ENCODE results near the gene IMPA2.
"Not testable (repeated sequence)": the region's sequence is repeated elsewhere in the genome, so short reads cannot be mapped to it uniquely, and the experiment has no call there.

Gene IMPA2

DNA sequence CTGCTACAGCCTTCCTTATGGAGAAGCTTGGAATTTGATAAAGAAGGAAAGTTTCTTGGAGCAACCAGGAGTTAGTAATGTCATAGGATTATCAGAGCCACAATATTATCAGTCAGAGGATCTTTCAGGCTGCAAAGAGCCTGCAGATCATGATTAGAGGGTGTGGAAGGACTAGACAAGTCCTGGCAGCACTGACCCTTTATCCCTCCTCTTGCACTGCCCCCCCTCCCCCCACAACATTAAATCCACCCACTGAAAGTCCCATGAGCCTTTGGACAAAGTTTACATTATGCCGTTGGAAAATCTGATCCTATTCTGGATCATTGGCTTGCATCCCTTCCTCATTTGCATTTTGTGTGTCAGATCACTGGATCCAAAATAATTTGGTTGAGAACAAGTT, 18.7 kb upstream of the IMPA2 start:
- DNase-seq (ENCODE audit: low read depth): no peak

DNA sequence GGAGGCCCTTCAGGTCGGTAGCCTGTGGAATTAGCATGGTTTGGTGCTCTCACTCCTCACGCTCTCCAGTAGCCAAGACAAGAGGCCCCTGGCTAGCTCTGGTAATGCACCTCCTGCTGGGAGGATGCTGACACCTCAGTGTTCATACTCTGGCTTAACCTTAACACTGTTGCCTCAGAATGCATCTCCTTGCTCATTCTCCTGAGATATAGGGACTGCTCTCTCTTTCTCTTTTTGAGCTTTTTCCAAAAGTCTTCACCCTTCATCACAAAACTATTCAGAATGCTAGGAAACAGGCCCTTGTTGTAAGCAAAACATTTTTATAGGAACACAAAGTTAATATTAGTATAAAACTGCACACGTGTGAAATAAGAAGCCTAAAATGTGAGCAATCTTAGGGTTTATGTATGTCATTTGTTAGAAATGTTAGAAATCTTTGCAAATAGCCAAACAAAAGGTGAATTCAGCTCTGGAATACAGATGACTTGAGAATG, 17.3 kb upstream of the IMPA2 start:
- DNase-seq (ENCODE audit: low read depth): no peak

DNA sequence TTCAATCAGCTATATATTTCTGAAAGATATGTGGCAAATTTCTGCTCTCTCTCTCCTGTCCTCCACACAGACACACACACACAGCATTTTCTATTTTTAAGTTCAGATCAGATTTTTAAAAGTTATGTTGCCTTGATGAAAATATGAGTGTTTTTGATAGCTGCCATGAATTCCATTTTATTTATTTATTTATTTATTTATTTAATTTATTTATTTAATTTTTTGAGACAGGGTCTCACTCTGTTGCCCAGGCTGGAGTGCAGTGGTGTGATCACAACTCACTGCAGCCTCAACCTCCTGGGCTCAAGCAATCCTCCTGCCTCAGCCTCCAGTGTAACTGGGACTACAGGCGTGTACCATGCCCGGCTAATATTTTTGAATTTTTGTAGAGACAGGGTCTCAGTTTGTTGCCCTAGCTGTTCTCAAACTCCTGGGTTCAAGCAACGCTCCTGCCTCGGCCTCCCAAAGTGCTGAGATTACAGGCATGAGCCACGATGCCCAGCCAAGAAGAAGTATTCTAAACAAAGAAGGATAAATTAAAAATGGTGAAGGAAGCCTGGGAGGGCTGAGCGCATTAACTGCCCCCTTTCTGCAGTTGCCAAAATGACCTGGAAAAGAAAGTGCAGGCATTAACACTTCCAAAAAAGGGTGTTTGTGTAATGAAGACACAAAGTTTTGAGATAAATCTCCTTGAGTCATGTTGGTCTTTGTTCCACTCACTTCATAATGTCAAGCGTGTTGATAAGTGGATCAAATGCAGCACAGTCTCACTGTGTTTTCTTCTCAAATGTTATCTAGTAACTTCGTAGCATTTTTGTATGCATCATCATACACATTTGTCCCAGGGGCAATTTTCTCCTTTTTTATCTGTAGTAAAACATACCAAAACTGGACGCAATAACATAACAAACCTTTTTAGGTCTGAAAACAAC, 11.1 kb upstream of the IMPA2 start:
- DNase-seq (ENCODE audit: low read depth): no peak

DNA sequence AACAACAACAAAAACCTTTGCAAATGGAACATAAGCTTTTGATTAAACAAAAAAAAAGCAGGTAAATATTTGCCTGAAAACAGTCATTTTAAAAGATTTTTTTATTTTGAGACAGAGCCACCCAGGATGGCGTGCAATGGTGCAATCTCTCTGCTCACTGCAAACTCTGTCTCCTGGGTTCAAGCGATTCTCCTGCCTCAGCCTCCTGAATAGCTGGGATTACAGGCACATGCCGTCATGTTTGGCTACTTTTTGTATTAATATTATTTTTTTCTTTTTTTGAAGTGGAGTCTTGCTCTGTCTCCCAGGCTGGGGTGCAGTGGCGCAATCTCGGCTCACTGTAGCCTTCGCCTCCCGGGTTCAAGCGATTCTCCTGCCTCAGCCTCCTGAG, 10.5 kb upstream of the IMPA2 start:
- DNase-seq (ENCODE audit: low read depth): not testable (repeated sequence)

DNA sequence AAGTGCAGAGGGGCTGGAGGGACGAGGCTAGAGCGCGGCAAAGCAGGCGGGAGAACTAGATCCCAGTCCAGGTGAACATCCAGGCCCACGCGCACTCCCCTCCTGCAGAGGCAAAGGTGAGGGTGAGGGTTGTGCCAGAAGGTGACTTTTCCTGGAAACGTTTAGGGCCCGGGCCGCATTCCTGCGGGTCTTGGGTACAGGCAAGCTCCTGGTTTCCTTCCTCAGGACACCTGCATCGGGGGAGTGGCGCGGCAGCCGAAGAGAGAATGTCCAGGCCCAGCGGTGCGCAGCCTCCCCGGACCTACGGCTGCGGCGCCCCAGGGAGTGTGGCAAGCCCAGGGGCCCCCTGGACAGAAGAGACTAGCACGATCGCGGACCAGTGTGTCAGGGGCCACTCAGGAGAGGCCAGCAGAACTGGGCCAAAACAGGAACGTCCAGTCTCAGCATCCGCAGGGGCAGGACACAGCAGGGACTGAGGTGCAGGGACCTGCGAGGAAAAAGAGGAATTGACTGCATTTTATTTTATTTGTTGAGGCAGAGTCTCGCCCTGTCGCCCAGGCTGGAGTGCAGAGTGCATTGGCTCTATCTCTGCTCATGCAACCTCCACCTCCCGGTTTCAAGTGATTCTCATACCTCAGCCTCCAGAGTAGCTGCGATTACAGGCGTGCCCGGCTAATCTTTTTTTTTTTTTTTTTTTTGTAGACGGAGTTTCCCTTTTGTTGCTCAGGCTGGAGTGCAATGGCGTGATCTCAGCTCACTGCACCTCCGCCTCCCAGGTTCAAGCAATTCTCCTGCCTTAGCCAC, 8.7 kb upstream of the IMPA2 start:
- DNase-seq (ENCODE audit: low read depth): no peak

DNA sequence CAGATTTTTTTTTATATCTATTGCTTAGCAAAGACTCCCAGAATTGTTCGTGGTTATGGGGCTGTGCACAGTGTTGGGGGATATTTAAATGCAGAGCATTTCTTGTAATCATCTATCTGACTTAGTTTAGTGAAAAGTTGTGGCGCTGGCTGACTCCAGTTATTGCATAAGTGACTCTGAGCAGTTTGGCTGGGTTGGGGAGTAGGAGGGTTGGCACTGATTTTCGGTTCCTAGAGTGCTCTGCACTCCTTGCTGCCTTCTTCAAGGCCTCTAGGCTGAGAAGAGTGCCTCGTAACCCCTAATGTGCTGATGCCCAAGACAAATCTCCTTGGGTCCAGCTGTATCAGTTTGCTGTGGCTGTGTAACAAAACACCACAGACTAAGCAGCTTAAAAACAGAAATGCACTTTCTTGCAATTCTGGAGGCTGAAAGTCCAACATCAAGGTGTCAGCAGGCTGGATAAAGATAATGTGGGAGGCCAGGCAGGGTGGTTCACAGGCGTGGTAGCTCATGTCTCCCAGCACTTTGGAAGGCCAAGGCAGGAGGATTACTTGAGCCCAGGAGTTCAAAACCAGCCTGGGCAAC, 6.5 kb upstream of the IMPA2 start:
- DNase-seq (ENCODE audit: low read depth): no peak

DNA sequence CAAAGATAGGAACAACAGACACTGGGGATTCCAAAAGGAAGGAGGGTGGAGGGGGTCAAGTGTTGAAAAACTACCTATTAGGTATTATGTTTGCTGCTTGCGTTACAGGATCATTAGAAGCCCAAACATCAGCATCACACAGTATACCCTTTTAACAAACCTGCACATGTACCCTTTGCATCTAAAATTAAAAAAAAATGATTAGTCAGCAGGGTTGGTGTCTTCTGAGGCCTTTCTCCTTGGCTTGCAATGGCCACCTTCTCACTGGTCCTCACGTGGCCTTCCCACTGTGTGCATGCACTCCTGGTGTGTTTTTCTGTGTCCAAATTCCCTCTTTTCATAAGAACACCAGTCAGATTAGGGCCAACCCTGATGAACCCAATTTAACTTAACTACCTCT, 5.6 kb upstream of the IMPA2 start:
- DNase-seq (ENCODE audit: low read depth): no peak

DNA sequence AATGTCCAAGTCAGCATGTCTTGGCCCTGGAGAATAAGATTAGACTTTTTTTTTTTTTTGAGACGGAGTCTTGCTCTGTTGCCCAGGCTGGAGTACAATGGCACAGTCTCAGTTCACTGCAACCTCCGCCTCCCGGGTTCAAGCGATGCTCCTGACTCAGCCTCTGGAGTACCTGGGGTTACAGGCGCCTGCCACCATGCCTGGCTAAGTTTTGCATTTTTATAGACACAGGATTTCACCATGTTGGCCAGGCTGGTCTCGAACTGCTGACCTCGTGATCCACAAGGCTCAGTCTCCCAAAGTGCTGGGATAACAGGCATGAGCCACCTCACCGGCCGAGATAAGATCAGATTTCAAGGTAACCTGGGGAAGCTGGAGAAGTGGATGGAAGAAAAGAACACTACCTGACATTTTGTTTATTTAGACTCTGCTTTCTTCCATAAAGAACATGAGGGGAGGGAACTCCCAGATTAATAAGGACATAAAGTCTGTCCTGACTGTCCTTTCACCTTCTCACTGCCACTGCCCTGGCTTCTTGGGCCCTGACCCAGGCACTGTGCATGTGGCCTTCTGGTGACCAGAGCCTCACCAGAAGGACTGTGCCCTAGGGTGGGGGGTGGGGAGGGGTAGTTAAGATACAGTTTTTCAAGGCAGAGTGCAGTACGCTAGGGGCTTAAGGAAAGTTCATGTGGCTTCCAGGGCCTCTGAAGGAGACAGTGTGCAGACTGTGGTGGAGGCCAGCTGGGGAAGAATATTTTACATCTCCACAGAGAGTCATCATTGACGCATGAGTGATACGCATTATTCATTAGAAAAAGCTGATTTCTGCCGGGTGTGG, 4.8 kb upstream of the IMPA2 start:
- no peak for DNase-seq (ENCODE audit: low read depth)

DNA sequence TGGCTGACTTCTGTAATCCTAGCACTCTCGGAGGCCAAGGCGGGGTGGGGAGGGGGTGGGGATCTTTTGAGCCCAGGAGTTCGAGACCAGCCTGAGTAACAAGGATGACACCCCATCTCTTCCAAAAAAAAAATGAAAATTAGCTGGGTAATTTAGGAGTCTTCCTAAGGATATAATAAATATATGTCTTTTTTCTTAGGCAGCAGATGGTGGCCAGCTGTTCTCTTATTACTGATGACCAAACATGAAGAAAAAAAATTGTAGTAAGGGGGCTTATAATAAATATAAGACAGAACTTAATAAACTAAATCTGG, 4.2 kb upstream of the IMPA2 start:
- DNase-seq (ENCODE audit: low read depth): no peak

DNA sequence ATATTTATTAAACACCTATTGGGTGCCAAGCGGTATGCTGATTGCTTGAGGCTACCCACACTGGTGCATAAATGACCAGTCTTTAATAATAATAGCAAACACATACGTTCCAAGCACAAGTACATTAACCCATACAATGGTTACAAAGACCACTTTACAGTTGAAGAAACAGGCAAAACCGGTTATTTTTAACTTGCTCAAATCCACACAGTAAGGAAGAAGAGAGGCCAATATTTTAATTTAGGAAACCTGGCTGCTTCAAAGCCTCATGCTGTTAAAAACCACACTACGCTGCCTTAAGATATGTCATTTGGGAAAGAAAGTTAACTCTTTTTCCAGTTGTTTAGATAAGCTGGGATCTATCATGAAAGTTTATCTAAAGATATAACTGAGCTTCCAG, 2.4 kb upstream of the IMPA2 start:
- no peak for DNase-seq (ENCODE audit: low read depth)

DNA sequence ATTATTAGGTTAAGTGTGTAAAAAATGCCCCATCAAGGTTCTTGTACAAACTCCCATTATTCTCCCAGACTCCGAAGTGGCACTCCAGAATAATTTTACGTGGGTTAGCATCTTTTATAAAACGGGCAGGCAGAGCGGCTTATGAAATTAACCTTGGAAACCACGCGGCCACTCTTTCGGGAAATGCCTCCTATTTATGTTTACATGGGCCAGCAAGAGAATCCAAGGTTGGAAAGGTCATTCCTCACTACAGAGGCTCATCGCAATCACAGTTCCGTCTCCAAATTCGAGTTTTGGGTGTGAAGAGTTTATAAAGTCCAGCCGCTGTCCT, 1.2 kb upstream of the IMPA2 start:
- no peak for DNase-seq (ENCODE audit: low read depth)

DNA sequence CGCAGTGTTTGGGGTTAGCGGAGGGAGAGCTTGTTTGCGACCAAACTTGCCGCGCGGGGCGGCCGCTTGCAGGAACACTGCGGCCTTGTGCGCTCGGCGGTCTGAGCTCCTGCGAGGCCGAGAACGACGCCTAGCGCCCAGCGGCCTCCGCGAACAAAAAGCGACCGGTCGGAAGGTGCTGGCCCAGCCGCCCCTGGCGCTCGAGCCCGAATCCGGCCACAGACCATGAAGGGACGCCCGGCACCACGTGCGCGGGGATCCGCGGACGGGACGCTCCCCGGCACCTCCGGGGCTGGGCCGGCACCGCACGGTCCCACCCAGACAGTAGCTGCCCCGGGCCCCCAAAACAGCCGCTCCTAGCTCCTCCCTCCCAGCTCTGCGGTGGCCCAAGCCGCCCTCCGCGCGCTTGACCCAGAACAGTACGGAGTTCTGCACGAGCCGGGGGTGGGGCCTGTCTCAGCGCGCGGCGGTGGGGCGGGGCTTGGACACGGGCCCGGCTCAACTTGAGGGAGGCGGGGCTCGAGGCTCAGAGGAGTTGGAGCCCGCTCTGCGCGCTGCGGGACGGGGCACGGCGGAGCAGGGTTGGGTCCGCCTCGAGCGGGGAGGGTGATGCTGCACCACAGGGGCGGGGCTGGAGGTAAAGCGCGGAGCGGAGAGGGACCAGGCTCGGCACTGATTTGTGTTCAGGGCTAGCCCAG, 664 bp upstream of the IMPA2 start:
- peak; percentile 94 for DNase-seq (ENCODE audit: low read depth)

DNA sequence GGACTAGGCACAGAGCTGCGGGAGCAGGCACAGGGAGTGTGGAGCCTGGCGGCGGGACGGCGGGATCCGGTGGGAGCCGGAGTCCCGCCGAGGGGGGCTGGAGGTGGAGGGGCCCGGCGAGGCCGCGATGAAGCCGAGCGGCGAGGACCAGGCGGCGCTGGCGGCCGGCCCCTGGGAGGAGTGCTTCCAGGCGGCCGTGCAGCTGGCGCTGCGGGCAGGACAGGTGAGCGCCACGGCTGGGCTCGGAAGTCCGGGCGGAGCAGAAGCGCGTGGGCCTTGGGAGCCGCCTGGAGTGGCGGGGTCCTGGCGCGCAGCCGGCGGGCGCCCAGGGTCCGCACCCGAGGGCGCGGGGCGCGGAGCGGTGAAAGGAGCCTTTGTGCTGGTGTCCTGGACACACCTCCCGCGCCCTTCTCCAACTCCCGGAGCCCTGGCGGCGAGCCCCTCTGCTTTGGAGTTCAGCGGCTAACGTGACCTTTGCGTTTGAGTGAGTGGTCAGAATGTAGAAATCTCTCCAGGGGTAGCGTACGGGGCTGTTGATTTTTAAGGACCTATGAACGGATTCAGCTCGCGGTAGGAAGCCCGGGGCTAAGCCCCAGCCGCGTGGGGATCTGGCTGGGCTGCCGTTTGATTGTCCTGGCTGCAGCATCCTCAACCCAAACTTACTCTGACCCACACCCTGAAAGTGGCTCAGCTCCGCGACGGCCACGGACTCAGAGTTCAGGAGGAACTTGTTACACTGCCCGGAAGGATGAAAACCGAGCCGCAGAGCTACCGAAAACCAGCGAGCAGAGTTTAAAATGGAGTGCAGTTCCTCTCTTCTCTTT, 448 bp downstream of the IMPA2 start:
- no peak for DNase-seq (ENCODE audit: low read depth)

DNA sequence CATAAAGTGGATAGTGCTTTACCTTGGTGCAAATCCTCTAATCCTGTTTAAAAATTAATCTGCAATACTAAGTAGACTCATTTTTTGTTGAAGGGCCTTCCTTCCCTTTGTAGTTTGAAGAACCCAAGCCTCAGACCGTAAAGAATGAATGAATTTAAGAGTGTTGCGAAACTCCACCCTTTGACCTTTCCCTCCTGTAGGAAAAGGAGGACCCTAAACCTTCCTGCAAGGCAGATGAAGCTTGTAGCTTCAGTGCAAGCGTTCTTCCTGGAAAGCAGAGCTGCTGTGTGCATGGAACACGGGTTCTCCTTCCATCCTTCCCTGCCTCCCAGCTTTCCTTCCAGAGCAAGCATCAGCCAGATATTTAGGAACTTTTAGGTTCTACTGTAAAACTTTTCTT, 1.7 kb downstream of the IMPA2 start:
- DNase-seq (ENCODE audit: low read depth): no peak

DNA sequence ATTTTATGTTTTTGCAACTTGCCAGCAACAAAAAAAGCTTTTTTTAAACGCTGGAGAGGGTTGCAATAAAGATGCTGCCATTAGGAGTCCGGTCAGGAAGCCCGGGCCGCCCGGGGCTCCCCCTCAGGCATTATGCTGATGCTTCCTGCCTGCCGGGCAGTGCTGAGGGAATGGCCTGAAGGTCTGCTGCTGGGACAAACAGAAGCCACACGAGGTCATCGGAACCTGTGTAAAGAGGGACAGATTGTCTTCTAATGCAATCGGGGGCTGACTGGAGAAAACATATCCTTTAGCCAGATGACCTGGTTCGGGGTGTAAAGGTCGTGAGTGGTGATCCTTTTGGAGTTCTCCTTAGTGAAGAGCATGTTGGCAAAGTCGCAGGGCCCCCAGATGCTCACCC, 2.3 kb downstream of the IMPA2 start:
- DNase-seq (ENCODE audit: low read depth): no peak

DNA sequence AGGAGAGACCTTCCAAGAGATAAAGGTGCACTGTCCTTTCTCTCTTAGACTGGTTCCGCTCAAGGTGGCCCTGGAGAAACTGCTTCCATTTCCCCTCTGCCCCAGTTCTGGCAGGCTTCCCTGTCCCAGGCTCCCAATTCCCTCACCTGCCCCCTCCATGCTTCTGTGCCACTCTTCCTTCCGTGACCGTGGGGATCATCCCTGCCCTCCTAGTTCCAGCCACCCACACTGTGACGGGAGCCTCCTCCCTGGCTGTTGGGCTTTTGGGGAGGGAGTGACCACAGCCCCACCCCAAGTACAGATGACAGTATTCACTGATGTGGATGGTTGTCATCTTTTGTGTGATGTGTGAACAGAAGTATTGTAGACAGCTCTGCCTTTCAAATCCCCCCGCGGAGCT, 2.8 kb downstream of the IMPA2 start:
- no peak for DNase-seq (ENCODE audit: low read depth)

DNA sequence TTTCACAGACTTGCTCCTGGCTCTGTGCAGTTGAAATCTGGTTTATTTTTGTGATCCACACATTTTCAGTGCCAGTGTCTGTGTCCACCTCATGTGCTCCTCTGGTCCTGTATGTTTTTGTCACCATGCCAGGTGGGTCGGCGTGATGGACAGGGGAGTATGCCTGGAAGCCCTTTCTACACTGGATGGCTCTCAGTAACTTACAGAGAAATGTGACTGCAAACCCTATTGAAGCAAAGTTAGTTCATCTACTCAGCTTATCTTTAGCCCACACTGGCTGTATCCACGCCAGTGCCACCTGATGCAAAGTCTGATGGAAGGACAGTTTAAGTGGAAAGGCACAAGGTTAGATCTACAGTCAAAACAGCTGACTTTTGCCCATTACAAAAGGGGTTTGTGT, 4.3 kb downstream of the IMPA2 start:
- no peak for DNase-seq (ENCODE audit: low read depth)

DNA sequence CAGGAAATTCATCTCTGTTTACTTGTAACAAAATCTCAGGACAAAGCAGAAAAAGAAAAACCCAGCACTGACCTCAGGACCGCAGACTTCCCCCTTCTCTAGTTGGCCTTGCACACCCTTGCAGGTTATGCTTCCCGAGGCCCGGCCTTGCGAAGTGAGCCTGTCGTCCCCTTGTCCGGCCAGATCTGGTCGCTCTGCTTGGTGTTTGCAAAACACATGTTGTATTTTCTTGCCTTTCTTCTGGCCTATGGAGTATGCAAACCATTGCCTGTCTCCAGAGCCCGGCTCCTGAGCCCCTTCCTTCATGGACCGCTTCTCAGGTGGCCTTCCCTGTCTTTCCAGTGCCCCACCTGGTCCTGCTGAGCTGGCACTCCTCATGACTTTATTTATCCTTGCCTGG, 4.8 kb downstream of the IMPA2 start:
- no peak for DNase-seq (ENCODE audit: low read depth)

DNA sequence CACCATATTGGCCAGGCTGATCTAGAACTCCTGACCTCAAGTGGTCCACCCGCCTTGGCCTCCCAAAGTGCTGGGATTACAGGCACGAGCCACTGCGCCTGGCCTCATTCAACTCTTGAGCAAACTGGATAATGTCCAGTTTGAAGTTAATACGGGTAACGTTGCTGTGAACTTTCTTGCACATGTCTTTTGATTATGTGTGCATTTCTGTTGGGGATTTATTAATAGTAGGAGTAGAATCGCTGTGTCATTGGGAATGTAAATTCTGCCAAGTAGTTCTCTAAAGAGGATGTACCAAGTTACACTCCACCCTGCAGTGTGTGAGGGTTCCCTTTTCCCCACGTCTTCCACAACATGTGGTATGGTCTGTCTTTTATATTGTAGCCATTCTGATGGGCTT, 6.2 kb downstream of the IMPA2 start:
- no peak for DNase-seq (ENCODE audit: low read depth)

DNA sequence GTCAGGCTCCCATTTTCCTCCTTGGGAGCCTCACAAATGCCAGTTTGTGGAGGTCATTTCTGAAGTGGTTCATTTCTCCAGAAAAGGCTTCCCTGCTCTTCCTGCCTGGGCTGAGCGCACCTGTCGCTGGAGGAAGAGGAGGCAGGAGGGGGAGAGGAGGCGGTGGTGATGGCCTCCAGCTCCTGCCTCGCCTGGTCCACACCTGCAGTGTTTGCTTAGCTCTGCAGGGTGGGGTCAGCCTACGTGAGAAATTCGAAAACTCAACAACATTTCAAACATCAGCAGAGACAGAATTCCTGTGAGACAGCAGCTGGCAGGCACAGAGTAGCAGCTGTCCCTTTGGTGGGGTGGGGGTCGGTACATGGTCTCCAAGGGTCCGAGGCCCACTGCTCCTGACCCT, 7.9 kb downstream of the IMPA2 start:
- no peak for DNase-seq (ENCODE audit: low read depth)

DNA sequence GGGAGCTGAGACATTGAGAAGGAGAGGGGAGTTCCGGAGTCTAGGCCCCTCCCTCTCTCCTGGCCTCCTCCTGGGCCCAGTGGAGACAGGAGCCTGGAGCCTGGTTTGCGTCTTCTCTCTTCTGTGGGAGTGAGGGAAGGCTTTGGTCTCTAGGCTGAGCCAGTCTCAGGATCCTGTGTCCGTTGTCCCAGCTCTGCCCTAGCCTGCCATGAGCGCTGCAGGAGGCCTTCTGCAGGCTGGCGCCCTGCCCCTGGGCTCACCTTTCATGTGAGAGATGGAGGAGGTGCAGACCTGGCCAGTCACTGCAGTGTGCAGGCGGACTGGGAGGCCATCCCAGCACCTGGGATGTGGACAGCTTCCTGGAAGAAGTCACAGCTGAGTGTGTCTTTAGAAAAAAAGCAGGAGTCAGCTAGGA, 8.7 kb downstream of the IMPA2 start:
- DNase-seq (ENCODE audit: low read depth): no peak

Measured in activated T-helper 9 cell treated with anti-CD3 and anti-CD28 coated beads, Interleukin-2, amount 50 U/mL, for 16 hours (primary cell).